Chondrocyte (in vitro differentiated cells): ENCODE measurements around the gene DGKB. TPM values are rescaled to one million over a fixed set of nuclear protein-coding genes. Genes with fewer than 3 reads are reported as not detected.

Source experiments
- DNase-seq: peaks from one replicate; pipeline ENCODE4 v3.0.0; 2021; ENCODE audit warnings: mixed read lengths, low spot score
- H3K27ac Mint-ChIP-seq: one replicate; pipeline ENCODE4 v1.8.0; 2021; ENCODE audit warnings: mild to moderate bottlenecking, moderate library complexity, mixed read lengths; ENCODE audit not compliant: unreplicated experiment
- H3K27me3 Mint-ChIP-seq: 2 replicates; pipeline ENCODE4 v1.8.0; 2021; ENCODE audit warnings: low read depth, mixed read lengths
- H3K36me3 Mint-ChIP-seq: 2 replicates; pipeline ENCODE4 v1.8.0; 2021; ENCODE audit warnings: low read depth, mixed read lengths
- H3K4me1 Mint-ChIP-seq: 2 replicates; pipeline ENCODE4 v1.8.0; 2021; ENCODE audit warnings: low read depth, mild to moderate bottlenecking, mixed read lengths
- H3K4me3 Mint-ChIP-seq: one replicate; pipeline ENCODE4 v1.8.0; 2021; ENCODE audit warnings: mild to moderate bottlenecking, moderate library complexity, mixed read lengths; ENCODE audit not compliant: unreplicated experiment
- H3K9me3 Mint-ChIP-seq: 2 replicates; pipeline ENCODE4 v1.8.0; 2021; ENCODE audit warnings: low read depth, mixed read lengths
- CTCF ChIP-seq: fragments of 200-600 bp; sonication (generic); IDR thresholded peaks from 2 replicates; pipeline ENCODE4 v1.5.0; 2021; ENCODE audit warnings: antibody characterized with exemption, mild to moderate bottlenecking, moderate library complexity
- total RNA-seq: library from RNA; stranded (reverse); gene quantifications from 3 replicates; pipeline ENCODE4 v1.2.1, GENCODE V29; 2021

The DGKB gene
- total RNA-seq, 1 donor from 2014 or later = 0.60 TPM

GRCh38 chr7:14510268-14510667 is 392.3 kb downstream of the DGKB start:
- TF ChIP-seq CTCF = no peak

DNA sequence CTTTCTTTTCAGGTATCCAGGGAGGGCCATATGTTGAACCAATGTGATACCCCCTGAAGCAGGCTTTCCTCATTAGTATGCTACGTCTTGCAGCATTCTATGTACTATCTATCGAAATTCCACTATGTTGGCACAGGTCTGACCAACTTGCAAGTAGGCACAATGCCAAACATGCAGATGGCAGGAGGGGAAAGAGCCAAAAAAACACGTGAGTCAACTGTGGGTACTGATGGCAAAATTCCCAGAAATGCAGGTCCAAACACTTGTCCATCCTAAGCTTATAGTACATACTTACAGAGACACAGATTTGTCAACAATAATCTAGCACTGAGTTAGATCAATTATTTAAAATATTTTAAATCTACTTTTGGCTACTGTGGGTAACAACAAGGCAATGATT is 394.9 kb downstream of the DGKB start:
- H3K27ac Mint-ChIP-seq = no peak overlapping the region
- peaks cover 2% of the 10 kb centered on the region for H3K36me3 Mint-ChIP-seq
- no peak overlapping the region for H3K4me3 Mint-ChIP-seq
- no peak for TF ChIP-seq CTCF
- H3K9me3 Mint-ChIP-seq = peaks cover 17% of the 10 kb centered on the region
- H3K4me1 Mint-ChIP-seq = peaks cover 8% of the 10 kb centered on the region
- no peaks in the 10 kb centered on the region for H3K27me3 Mint-ChIP-seq
- DNase-seq = no peak

More at GRCh38 chr7:14510268-14510667, 392.3 kb downstream of the DGKB start:
- H3K4me3 Mint-ChIP-seq = no peak overlapping the region
- peaks cover 17% of the 10 kb centered on the region for H3K9me3 Mint-ChIP-seq
- H3K36me3 Mint-ChIP-seq = peaks cover 2% of the 10 kb centered on the region
- H3K4me1 Mint-ChIP-seq = peaks cover 8% of the 10 kb centered on the region
- no peaks in the 10 kb centered on the region for H3K27me3 Mint-ChIP-seq
- no peak for DNase-seq
- H3K27ac Mint-ChIP-seq = no peak overlapping the region

- H3K27ac Mint-ChIP-seq = no peak overlapping the region
- no peak for TF ChIP-seq CTCF
- H3K27me3 Mint-ChIP-seq = no peaks in the 10 kb centered on the region
- no peak overlapping the region for H3K4me3 Mint-ChIP-seq
- H3K4me1 Mint-ChIP-seq = peaks cover 8% of the 10 kb centered on the region
- no peak for DNase-seq
- no peaks in the 10 kb centered on the region for H3K36me3 Mint-ChIP-seq
- peaks cover 18% of the 10 kb centered on the region for H3K9me3 Mint-ChIP-seq
Measured at GRCh38 chr7:14505906-14506305, 396.6 kb downstream of the DGKB start.

DNA sequence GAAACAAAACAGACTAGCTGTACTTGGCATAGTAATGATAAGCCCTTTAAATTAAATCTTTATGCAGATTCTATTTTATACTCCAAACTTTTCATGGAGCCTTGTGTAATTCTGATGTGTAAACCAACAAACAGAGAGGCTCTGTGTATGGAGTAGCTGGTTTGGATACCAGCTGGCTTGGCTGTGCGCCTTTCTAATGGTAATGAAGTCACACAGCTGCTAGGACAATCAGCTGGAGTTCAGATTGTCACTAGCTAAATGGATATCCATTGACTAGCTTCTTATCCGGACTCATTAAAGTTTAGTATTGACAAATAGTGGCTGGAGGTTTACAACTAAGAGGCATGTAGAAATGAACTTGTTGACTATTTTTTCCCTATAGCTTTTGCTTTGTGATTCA is 398.4 kb downstream of the DGKB start:
- Mint-ChIP-seq H3K27me3 (no peaks in the 10 kb centered on the region), H3K4me1 (peaks cover 8% of the 10 kb centered on the region), H3K27ac (no peak overlapping the region), H3K4me3 (no peak overlapping the region), H3K36me3 (no peaks in the 10 kb centered on the region), H3K9me3 (peaks cover 9% of the 10 kb centered on the region)
- DNase-seq = no peak
- TF ChIP-seq CTCF = no peak

DNA sequence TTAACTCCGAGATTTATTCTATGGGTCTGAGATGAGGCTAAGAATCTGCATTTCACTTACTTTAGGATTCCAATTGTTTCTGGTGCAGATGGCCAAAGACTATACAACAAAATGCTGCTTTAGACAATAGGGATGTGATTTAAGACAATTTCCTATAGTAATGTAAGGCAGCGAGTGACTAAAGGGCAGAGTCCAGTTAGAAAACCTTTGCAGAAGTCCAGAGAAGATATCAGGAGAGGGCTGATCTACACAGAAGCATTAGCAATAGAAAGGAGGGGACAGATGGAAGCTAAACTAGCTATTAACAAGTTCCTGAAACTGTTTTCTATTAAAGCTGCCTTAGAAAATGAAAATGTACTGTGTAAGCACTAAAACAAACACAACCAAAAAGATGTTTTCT is 398.9 kb downstream of the DGKB start:
- TF ChIP-seq CTCF = no peak
- H3K36me3 Mint-ChIP-seq = no peaks in the 10 kb centered on the region

More for the DNA sequence above, 398.9 kb downstream of the DGKB start:
- peaks cover 9% of the 10 kb centered on the region for H3K9me3 Mint-ChIP-seq
- H3K4me1 Mint-ChIP-seq = peaks cover 8% of the 10 kb centered on the region
- no peak for DNase-seq
- no peaks in the 10 kb centered on the region for H3K27me3 Mint-ChIP-seq
- no peak overlapping the region for H3K27ac Mint-ChIP-seq
- H3K4me3 Mint-ChIP-seq = no peak overlapping the region
